SJCRH30 (cell line): ENCODE data around the gene MRPS12. TPM values are rescaled to one million over a fixed set of nuclear protein-coding genes. Genes with fewer than 3 reads are reported as not detected.
A peak's percentile ranks its signal among the peaks of the same experiment; 100 is the strongest.

Experiments used
- DNase-seq, 2 experiments: peaks; one replicate each; pipeline ENCODE4 v3.0.0-alpha.2; 2015 to 2020
- H3K27ac ChIP-seq: fragments of 250-450 bp; sonication (Bioruptor Pico); 2 replicates; pipeline ENCODE4 v1.5.1; 2020; ENCODE audit warnings: mild to moderate bottlenecking, moderate library complexity
- H3K27me3 ChIP-seq: fragments of 250-450 bp; sonication (Bioruptor Pico); 2 replicates; pipeline ENCODE4 v1.5.1; 2020; ENCODE audit warnings: mild to moderate bottlenecking, moderate library complexity
- H3K36me3 ChIP-seq: fragments of 250-450 bp; sonication (Bioruptor Pico); 2 replicates; pipeline ENCODE4 v1.5.1; 2020; ENCODE audit warnings: mild to moderate bottlenecking, moderate library complexity
- H3K4me1 ChIP-seq: fragments of 250-450 bp; sonication (Bioruptor Pico); 2 replicates; pipeline ENCODE4 v1.5.1; 2020; ENCODE audit warnings: mild to moderate bottlenecking, moderate library complexity
- H3K4me3 ChIP-seq: fragments of 250-450 bp; sonication (Bioruptor Pico); 2 replicates; pipeline ENCODE4 v1.5.1; 2020; ENCODE audit warnings: mild to moderate bottlenecking, moderate library complexity
- H3K9me3 ChIP-seq: fragments of 250-450 bp; sonication (Bioruptor Pico); replicated peaks from 2 replicates; pipeline ENCODE4 v1.5.1; 2020; ENCODE audit warnings: mild to moderate bottlenecking, moderate library complexity
- total RNA-seq: library from RNA; depleted of rRNA; stranded (reverse); fragments of >200 nt; shearing (Covaris generic); gene quantifications from 2 replicates; pipeline ENCODE4 v1.2.3, GENCODE V29; 2014; rRNA removed

Gene MRPS12
- total RNA-seq, 1 experiment from 2014 or later, result 54.0 TPM

GRCh38 chr19:38970664-38971532, 40.2 kb downstream of the MRPS12 start:
- H3K4me1 ChIP-seq, result no peaks in the 10 kb centered on the region
- DNase-seq, result no peak
- H3K27ac ChIP-seq, result no peak overlapping the region

GRCh38 chr19:38971672-38972071, 40.9 kb downstream of the MRPS12 start:
- Histone ChIP-seq H3K27me3 (no peaks in the 10 kb centered on the region), H3K27ac (no peak overlapping the region), H3K4me3 (no peak overlapping the region), H3K9me3 (no peaks in the 10 kb centered on the region), H3K36me3 (no peaks in the 10 kb centered on the region), H3K4me1 (no peaks in the 10 kb centered on the region)
- DNase-seq, result no peak

More at GRCh38 chr19:38970664-38971532, 40.2 kb downstream of the MRPS12 start:
- Histone ChIP-seq H3K9me3 (no peaks in the 10 kb centered on the region), H3K4me3 (no peak overlapping the region), H3K27me3 (no peaks in the 10 kb centered on the region), H3K36me3 (no peaks in the 10 kb centered on the region)

GRCh38 chr19:38974624-38975213, 44.0 kb downstream of the MRPS12 start:
- no peaks in the 10 kb centered on the region for H3K9me3 ChIP-seq
- DNase-seq, result no peak
- peak overlapping the region; percentile 63 for H3K4me3 ChIP-seq
- no peaks in the 10 kb centered on the region for H3K36me3 ChIP-seq
- peak overlapping the region; percentile 24; the same call in 1 of the 2 replicates for H3K27ac ChIP-seq
- no peaks in the 10 kb centered on the region for H3K4me1 ChIP-seq
- H3K27me3 ChIP-seq, result no peaks in the 10 kb centered on the region

GRCh38 chr19:38975214-38975860, 44.6 kb downstream of the MRPS12 start, which contains the start of gene FBXO17:
TSS of gene FBXO17 (minus strand) at chr19:38975742. CDS start at chr19:38950319, 25,423 bp downstream.
- no peaks in the 10 kb centered on the region for H3K36me3 ChIP-seq
- no peaks in the 10 kb centered on the region for H3K9me3 ChIP-seq
- H3K4me3 ChIP-seq, result peak within 1 kb of the TSS; percentile 63
- peak within 1 kb of the TSS; percentile 24; the same call in 1 of the 2 replicates for H3K27ac ChIP-seq
- no peaks in the 10 kb centered on the region for H3K27me3 ChIP-seq
- DNase-seq, result peak; percentile 15 to 31
- no peaks in the 10 kb centered on the region for H3K4me1 ChIP-seq

GRCh38 chr19:38975861-38976271, 45.1 kb downstream of the MRPS12 start:
- peak; percentile 25 to 27 for DNase-seq
- Histone ChIP-seq H3K4me3 (peak overlapping the region; percentile 63), H3K36me3 (no peaks in the 10 kb centered on the region), H3K27me3 (no peaks in the 10 kb centered on the region), H3K27ac (no peak overlapping the region), H3K9me3 (no peaks in the 10 kb centered on the region), H3K4me1 (no peaks in the 10 kb centered on the region)

- Histone ChIP-seq H3K4me1 (no peaks in the 10 kb centered on the region), H3K36me3 (no peaks in the 10 kb centered on the region), H3K4me3 (no peak overlapping the region), H3K9me3 (no peaks in the 10 kb centered on the region), H3K27ac (no peak overlapping the region), H3K27me3 (no peaks in the 10 kb centered on the region)
- DNase-seq, result no peak
Observed at GRCh38 chr19:38977445-38978325, 46.9 kb downstream of the MRPS12 start.

- no peaks in the 10 kb centered on the region for H3K36me3 ChIP-seq
- no peaks in the 10 kb centered on the region for H3K4me1 ChIP-seq
- no peak overlapping the region for H3K4me3 ChIP-seq
- H3K9me3 ChIP-seq, result no peaks in the 10 kb centered on the region
- no peak for DNase-seq
- no peak overlapping the region for H3K27ac ChIP-seq
- no peaks in the 10 kb centered on the region for H3K27me3 ChIP-seq
Observed at GRCh38 chr19:38978326-38978689, 47.6 kb downstream of the MRPS12 start.

GRCh38 chr19:38979812-38980211, 49.1 kb downstream of the MRPS12 start:
- H3K9me3 ChIP-seq, result no peaks in the 10 kb centered on the region
- H3K27ac ChIP-seq, result no peak overlapping the region
- no peak for DNase-seq
- no peaks in the 10 kb centered on the region for H3K36me3 ChIP-seq
- H3K4me3 ChIP-seq, result no peak overlapping the region
- no peaks in the 10 kb centered on the region for H3K27me3 ChIP-seq
- H3K4me1 ChIP-seq, result no peaks in the 10 kb centered on the region

GRCh38 chr19:38980583-38981374, 50.0 kb downstream of the MRPS12 start:
- H3K27ac ChIP-seq, result no peak overlapping the region

More at GRCh38 chr19:38980583-38981374, 50.0 kb downstream of the MRPS12 start:
- Histone ChIP-seq H3K27me3 (no peaks in the 10 kb centered on the region), H3K36me3 (no peaks in the 10 kb centered on the region), H3K9me3 (no peaks in the 10 kb centered on the region), H3K4me1 (no peaks in the 10 kb centered on the region), H3K4me3 (no peak overlapping the region)
- DNase-seq, result no peak

Other genes with a start within 250 kb of the MRPS12 start
- not detected in 2 replicates for gene CAPN12, start 186.5 kb upstream of the MRPS12 start, total RNA-seq
- gene LGALS7, start 157.4 kb upstream of the MRPS12 start, total RNA-seq, result 0.28 and 0.71 TPM in 2 replicates
- not detected in 2 replicates for gene LGALS7B, start 141.7 kb upstream of the MRPS12 start, total RNA-seq
- 0.06 and 0.66 TPM in 2 replicates for gene LGALS4, start 118.0 kb upstream of the MRPS12 start, total RNA-seq
- 55.8 and 64.6 TPM in 2 replicates for gene ECH1, start 99.2 kb upstream of the MRPS12 start, total RNA-seq
- 454 and 471 TPM in 2 replicates for gene HNRNPL, start 81.0 kb upstream of the MRPS12 start, total RNA-seq
- 0.35 and 0.79 TPM in 2 replicates for gene RINL, start 52.7 kb upstream of the MRPS12 start, total RNA-seq
- 42.1 and 44.6 TPM in 2 replicates for gene SIRT2, start 31.3 kb upstream of the MRPS12 start, total RNA-seq
- gene NFKBIB, start 31.0 kb upstream of the MRPS12 start, total RNA-seq, result 29.5 and 29.7 TPM in 2 replicates
- 0.43 and 0.79 TPM in 2 replicates for gene CCER2, start 18.8 kb upstream of the MRPS12 start, total RNA-seq
- 20.0 and 25.7 TPM in 2 replicates for gene SARS2, start 181 bp upstream of the MRPS12 start, total RNA-seq
- 4.6 and 5.3 TPM in 2 replicates for gene FBXO17, start 44.8 kb downstream of the MRPS12 start, total RNA-seq
- 0.71 and 1.0 TPM in 2 replicates for gene FBXO27, start 101.6 kb downstream of the MRPS12 start, total RNA-seq
- gene ACP7, start 153.4 kb downstream of the MRPS12 start, total RNA-seq, result not detected in 2 replicates
- 9.1 and 11.6 TPM in 2 replicates for gene PAK4, start 194.8 kb downstream of the MRPS12 start, total RNA-seq